Posterior cingulate gyrus (tissue), 11 donors: ENCODE data around the gene ZNF273.
"Not testable (repeated sequence)": the region's sequence is repeated elsewhere in the genome, so short reads cannot be mapped to it uniquely, and the experiment has no call there.

Source experiments
- DNase-seq, 10 donors: peaks; one replicate each; pipeline versions ENCODE4 v3.0.0 to v3.0.0-alpha.2; 2020 to 2021; ENCODE audit warnings: mixed read lengths in 3 of 10
- intact Hi-C: fragments of 100-400 bp; cut with DNase I; formaldehyde crosslinking; loops from one replicate; pipeline ENCODE4 v1.15.1; 2023

The ZNF273 gene

DNA sequence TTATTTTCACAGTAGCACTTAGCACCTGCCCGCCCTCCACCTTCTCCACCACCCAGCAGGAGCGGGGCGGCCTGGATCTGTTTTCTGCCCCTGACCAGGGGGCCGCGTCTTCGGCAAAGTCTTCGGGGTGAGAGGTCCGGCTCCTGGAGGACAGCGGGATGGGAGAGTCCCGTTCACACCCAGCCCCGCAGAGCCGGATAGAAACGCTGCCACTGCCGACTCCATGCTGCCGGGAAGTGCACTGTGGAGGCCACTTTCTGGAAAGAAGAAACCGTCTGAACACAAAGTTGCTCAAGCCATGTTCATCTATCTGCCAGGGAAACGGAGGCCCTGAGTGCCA lies 14.5 kb upstream of the ZNF273 start:
- peak in 1 of 10 donors; percentile 68 for DNase-seq

DNA sequence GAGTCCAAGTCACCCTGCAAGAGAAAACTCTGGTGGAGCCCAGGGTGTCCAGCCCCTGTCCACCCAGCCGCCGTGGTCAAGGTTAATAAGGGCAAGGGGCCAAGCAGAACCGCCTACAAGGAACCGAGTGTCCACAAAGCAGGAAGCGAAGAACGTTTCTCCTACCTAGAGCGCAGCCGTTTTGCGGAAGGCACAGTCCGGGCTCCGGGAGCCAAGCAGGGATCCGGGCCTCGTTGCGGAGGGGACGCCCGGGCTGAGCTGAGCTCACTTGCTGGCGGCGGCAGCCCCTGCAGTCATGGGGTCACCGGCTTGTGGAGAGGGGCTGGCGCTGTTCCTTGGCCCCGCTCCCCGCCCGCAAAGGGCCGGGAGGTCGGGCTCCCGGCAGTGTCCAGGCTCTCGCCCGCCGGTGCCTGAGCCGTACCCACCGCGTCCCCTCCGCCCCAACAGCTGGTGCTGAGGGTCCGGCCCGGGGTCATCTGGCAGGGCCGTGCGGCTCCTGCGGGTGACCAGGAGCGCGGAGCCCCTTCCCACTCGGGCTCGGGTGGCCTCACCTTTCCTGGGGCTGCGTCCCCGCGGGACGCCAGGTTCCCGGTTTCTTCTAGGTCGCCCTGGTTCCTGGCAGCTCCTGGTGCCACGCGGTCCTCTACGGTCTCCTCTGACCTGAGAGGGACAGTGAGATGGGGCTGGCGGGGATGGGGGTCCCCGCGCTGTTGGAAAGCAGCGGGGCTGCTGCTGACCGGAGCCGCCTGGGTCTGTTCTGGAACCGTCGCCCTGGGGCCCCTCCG lies 14.0 kb upstream of the ZNF273 start:
- DNase-seq = peak in 2 of 10 donors; percentile 26 to 84
- intact Hi-C loops = no loop called here

More for the DNA sequence above, 14.5 kb upstream of the ZNF273 start:
- intact Hi-C loops = no loop called here

DNA sequence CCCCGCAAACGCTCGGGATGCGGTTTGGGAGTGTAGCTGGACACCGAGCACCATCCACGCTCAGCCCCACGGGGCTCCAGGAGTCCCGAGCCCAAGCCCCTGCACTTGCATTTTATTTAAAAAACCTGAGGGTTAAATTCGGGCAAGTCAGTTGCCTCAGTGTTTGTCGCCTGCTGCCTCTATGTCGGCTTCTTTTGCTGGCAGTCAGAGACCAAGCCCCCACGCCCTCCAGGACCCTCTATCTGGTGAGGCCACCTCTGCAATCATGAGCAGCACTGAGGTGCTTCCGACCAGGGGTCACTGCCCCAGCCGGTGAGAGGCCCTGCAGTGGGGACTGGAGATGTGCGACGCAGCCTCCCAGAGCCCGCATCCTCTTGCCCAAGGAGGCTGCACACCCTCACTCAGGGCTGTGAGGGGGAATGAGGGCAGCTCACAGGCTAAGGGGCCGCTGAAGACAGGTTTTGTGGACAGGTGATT lies 13.3 kb upstream of the ZNF273 start:
- DNase-seq = peak in 1 of 10 donors; percentile 56
- intact Hi-C loops = no loop called here

DNA sequence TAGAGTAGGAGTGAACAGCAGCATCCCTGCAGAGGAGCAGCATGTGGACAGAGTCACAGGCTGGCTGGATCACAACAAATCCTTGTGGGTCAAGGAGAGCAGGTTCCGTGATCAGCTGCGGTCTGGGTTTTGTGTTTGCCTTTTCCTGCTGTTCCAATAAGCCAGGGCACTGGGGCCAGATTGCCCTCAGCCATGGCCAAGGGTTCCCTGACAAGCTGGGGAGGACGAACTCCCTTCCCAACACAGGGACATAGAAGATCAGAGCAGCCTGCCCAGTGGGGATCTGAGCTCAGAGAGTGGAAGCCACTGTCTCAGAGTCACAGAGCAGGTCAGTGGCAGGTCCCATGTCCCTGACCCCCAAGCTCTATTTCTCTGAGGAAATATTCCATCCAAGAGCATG lies 12.8 kb upstream of the ZNF273 start:
- intact Hi-C loops = not testable (repeated sequence)
- peak in 1 of 10 donors; percentile 63 for DNase-seq

DNA sequence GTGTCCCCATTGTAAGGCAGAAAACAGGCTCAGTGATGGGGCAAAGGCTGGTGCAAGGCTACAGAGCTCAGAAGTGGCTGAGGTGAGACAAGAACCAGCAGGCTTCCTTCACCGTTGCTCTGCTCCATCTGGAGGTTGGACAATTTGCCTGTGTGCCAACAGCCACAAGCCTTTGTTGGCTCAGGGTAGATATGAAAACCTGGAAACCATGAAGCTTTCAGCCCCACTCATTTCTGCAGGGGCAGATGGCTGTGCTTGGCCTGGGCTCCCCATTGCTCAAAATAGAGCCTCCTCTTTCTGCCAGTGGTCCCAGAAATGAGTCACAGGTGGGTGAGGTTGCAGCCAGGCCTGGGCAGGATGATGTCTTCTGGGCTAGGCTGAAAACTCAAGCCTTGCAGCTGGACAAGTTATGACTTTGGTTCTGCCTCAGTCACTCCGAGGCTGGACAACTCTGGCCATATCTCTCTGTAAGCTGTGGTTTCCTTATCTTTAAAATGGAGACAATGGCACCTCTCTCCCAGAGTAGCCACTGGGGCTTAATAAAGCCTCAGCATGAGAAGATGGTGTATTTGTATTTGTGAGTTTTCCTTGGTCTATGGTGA lies 12.2 kb upstream of the ZNF273 start:
- DNase-seq = peak in 4 of 10 donors; percentile 37 to 87 (median 50)
- intact Hi-C loops = no loop called here

DNA sequence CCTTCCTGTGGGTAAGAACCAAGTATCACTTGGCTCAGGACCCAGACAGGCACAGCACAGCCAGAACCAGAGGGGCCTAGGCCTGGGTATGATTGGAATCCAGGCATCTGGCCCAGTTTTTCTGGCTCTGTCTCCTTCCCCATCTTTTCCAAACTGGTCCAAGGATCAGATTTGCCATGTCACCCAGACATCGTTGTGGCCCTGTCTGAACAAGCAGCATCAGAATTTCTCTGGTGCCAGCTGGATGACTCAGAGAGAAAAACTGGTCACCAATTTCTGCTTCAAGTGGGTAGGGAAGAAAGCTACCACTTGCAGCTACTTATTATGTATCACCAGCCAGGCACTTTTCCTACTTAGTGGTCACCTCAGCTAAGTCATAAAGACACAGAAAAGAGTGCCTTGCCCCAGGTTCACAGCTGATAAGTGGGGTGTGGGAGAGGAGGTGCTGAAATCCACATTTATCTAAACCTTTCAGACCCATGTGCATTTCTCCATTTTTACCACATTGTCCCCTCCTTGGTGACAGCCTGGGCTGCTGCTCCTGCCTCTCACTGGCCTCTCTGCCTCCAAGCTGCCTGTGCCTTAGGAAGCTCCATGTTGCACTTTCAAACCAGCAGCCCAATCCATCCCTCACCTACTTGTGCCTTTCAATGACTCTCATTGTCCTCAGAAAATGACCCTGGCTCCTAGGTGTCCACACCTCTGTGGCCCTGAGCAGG lies 11.6 kb upstream of the ZNF273 start:
- intact Hi-C loops = not testable (repeated sequence)
- peak in 1 of 10 donors; percentile 43 for DNase-seq

DNA sequence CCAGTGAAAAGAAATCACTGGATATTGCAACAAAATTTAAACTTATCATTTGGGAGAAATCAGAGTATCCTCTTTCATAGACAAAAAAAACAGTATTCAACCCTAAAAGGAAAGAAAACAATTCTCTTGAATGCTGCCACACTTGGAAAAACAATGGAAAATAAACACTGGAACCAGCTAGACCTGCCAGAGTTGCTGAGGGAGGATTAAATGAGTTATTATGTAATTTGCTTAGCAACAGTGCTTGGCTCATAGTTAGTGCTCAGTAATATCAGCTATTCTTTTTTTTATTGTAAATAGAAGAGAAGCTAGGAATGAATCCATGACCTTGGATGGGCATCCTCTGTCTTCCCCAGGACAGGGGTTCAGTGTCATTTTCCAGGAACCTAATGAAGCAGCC lies 11.0 kb upstream of the ZNF273 start:
- DNase-seq = no peak
- intact Hi-C loops = no loop called here

DNA sequence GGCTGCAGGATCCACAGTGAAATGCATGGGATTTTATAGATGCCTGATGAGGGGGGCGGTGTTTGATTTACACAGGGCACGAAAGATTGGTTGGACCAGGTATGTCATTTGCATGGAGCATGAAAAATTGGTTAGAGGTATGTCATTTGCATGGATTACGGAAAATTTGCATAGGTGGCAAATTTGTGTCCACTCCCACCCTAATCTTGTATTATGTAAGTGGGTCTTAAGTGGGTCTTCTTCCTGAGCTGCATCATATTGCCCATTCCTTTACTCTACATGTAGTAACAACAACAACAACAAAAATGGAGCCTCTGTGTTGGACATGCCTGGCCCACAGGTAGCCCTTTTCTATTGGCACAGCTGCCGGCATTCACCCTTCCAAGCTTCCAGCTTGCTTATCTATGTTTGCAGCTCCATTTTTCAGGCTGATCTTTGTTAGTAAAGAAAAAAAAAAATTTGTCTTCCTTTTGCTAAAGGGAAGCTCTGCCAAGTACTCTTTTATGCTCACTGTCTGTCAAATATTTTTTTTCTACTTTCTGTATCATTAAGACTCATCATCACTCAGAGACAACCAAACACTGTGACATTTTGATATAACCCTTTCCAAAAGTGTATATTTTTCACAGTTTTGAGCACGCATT lies 10.3 kb upstream of the ZNF273 start:
- intact Hi-C loops = no loop called here
- no peak for DNase-seq

DNA sequence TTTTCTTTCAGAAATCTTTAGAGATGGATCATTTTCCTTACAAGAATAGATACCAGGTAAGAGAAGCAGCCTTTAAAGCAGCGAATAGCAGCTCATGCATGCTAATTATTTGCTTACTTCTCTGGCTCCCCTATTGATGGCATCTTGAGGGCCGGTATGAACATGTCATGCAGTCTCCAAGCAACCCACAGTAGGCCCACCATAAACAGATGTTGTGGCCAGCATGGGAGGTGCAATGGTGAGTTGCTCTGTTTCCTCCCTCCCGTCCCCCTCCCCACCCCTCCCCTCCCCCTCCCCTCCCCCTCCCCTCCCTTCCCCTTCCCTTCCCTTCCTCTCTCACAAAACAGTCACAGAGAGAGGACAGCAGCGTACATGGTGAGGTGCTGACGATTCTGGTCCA lies 9.7 kb upstream of the ZNF273 start:
- DNase-seq = no peak
- intact Hi-C loops = no loop called here

DNA sequence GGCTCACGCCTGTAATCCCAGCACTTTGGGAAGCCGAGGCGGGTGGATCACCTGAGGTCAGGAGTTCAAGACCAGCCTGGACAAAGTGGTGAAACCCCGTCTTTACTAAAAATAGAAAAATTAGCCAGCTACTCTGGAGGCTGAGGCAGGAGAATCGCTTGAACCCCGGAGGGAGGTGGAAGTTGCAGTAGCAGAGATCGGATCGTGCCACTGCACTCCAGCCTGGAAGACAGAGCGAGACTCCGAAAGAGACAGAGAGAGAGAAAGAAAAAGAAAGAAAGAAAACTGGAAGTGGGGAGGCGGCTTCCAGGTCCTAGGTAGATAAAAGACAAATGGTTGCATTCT lies 640 bp upstream of the ZNF273 start:
- DNase-seq, intact Hi-C loops: not testable (repeated sequence)

DNA sequence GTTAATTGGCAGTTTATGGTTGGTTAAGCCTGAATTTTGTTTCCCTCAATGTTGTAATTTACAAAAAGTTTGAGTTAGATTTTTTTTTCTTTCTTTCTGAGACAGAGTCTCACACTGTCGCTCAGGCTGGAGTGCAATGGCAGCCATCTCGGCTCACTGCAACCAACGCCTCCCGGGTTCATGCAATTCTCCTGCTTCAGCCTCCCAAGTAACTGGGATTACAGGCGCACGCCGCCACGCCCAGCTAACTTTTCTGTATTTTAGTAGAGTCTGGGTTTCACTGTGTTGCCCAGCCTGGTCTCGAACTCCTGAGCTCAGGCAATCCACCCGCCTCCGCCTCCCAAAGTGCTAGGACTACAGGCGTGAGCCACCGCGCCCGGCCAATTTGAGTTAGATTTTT lies 935 bp downstream of the ZNF273 start:
- intact Hi-C loops = no loop called here
- DNase-seq = no peak

DNA sequence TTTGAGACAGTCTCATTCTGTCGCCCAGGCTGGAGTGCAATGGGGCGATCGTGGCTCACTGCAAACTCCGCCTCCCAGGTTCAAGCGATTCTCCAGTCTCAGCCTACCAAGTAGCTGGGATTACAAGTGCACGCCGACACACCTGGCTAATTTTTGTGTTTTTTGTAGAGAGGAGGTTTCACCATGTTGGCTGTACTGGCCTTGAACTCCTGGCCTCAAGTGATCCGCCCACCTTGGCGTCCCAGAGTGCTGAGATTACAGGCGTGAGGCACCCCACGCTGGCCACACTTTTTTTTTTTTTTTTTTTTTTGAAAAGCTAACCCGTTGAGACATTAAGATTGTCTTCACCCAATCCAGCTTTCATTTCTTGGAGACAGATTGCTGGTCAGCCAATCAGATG lies 2.1 kb downstream of the ZNF273 start:
- intact Hi-C loops = no loop called here
- DNase-seq = no peak

DNA sequence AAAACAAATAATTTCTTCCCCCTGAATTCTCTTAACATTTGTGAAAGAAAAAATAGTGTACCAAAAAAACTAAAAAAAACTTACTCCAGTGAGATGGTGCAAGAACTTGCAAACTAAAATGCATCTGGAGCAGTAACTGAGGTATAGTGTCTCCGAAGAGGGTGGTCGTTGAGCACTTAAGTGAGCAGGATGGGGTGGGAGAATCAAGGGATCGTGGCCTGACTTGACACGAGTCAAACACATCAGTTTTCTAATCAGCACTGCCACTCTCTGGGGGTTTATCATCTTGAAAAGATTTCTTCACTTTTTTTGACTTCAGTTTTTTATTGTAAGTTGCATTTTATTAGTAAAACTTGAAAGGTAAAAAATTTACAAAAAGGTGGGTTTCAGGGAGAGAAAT lies 2.5 kb downstream of the ZNF273 start:
- no peak for DNase-seq
- intact Hi-C loops = no loop called here

DNA sequence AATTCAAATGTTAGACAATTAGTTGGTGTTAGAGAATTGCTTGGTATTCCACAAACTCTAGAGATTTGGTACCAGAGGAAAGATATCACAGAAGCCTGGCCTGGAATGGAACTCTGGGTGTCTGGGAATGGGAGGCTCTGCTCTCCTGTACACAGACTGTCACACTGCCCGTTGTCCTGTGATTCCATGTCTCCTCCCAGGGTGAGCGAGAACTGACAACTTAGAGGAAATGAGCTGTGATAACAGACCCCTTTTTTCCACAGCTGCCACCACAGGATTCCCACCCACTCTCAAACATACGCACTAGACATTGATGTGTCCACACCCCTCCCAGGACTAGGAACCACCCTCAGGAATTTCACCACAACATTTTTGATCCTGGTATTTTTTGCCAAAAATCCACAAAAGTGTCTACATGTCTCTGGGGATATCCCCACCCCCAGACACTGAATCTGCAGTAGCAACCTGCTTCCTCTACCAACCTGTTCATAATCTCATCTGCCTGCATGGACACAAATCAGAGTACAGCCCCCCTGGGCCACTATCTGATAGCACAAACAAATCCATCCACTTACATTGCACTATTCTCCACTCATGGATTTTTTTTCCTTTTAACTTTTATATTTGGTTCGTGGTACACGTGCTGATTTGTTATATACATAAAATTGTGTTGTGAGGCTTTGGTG lies 4.7 kb downstream of the ZNF273 start:
- intact Hi-C loops = no loop called here
- DNase-seq = no peak

DNA sequence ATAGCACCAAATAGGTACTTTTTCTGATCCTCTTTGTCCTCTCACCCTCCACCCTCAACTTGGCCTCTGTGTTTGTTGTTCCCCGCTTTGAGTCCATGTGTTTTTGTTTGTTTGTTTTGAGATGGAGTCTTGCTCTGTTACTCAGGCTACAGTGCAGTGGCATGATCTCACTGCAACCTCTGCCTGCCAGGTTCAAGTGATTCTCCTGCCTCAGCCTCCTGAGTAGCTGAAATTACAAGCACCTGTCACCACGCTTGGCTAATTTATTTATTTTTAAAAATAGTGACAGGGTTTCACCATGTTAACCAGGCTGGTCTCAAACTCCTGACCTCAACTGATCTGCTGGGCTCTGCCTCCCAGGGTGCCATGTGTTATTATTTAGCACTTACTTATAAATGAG lies 5.3 kb downstream of the ZNF273 start:
- DNase-seq = no peak
- intact Hi-C loops = no loop called here

DNA sequence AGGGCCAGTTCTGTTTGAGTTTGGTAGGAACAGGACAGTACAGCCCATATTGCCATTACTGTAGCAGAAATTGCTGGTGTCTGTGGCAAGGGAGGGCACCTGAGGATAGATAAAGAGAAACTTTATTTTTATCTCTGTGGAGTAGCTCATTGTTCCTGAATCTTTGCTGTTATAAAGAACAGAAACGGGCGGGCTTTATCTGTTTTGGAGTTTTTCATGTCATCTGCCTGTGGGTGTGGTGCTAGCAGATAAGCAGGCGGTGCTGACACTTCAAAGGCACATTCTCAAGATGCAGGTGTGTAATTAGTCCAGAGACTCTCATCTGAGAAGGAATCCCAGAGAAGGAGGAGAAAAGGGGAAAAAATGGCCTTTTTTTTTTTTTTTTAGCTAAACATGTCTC lies 11.5 kb downstream of the ZNF273 start:
- no peak for DNase-seq
- intact Hi-C loops = no loop called here

DNA sequence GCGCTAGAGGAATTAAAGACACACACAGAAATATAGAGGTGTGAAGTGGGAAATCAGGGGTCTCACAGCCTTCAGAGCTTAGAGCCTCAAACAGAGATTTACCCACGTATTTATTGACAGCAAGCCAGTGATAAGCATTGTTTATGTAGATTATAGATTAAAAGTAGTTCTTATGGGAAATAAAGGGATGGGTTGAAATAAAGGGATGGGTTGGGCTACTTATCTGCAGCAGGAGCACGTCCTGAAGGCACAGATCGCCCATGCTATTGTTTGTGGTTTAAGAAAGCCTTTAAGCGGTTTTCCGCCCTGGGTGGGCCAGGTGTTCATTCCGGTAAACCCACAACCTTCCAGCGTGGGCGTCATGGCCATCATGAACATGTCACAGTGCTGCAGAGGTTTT lies 12.2 kb downstream of the ZNF273 start:
- DNase-seq, intact Hi-C loops: not testable (repeated sequence)

DNA sequence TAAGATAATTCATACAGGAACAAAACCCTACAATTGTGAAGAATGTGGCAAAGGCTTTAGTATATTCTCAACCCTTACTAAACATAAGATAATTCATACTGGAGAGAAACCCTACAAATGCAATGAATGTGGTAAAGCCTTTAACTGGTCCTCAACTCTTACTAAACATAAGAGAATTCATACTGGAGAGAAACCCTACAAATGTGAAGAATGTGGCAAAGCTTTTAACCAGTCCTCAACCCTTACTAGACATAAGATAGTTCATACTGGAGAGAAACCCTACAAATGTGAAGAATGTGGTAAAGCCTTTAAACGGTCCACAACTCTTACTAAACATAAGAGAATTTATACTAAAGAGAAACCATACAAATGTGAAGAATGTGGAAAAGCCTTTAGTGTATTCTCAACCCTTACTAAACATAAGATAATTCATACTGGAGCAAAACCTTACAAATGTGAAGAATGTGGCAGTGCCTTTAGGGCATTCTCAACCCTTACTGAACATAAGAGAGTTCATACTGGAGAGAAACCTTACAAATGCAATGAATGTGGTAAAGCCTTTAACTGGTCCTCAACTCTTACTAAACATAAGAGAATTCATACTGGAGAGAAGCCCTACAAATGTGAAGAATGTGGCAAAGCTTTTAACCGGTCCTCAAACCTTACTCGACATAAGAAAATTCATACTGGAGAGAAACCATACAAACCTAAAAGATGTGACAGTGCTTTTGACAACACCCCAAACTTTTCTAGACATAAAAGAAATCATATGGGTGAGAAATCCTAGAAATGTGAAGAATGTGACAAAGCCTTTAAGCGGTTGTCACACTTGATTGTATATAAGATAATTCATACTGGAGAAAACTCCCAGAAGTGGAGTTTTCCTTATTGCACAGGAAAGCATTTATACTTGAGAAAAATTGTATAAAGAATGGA lies 25.4 kb downstream of the ZNF273 start:
- DNase-seq, intact Hi-C loops: not testable (repeated sequence)

DNA sequence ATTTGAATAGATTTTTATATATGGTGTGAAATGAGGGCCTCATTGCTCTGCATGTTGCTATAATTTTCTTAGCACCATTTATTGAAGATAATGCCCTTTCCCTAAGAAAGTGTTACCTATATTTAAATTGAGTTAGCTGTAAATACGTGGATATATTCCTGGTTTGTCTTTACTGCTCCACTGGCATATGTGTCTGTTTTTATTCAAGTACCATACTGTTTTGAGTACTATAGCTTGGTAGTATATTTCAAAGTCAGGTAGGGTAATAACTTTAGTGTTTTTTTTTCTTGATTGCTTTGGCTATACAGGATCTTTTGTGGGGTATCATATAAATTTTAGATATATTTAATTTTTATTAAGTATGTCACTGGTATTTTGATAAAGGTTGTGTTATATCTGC lies 31.4 kb downstream of the ZNF273 start:
- DNase-seq = no peak
- intact Hi-C loops = no loop called here

DNA sequence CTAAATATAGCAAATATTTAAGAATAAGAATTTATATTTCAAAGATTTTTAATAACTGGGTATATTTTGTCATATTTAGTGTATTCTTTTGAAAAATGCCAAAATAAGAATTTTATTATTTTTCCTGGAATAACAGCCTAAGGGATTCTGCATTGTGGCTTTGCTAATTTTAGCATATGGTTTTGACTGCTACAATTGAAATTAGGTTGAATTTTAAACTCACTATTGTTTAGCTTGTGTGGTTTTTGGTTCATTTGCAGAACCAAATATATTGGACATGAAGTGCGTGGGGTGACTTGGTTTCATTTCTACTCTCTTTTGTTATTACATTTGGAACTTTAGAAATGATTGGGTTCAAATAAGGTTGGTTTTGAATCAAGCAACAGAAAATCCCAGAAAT lies 35.5 kb downstream of the ZNF273 start:
- intact Hi-C loops = no loop called here
- no peak for DNase-seq
